Naive B cell (primary cell): ENCODE results near the gene SH2D7. TPM values are rescaled to one million over a fixed set of nuclear protein-coding genes. Genes with fewer than 3 reads are reported as not detected.

Experiments
- ATAC-seq, 2 donors: fragments of 150-1000 bp; cut with Tn5 transposase; 2 replicates each; pipeline ENCODE4 v1.10.0; 2021; ENCODE audit warnings: low read depth in 2 of 2, mild to moderate bottlenecking in 2 of 2, moderate library complexity in 2 of 2
- DNase-seq: peaks from one replicate; pipeline ENCODE4 v3.0.0; 2022
- H3K27ac Mint-ChIP-seq, 6 donors: one replicate each; pipeline ENCODE4 v1.8.0; 2020 to 2022; ENCODE audit warnings: mild to moderate bottlenecking in 6 of 6, mixed read lengths in 6 of 6, moderate library complexity in 5 of 6, inconsistent platforms in 2 of 6
- H3K27me3 Mint-ChIP-seq, 3 donors: one replicate each; pipeline ENCODE4 v1.8.0; 2021 to 2022; ENCODE audit warnings: mixed read lengths in 3 of 3, mild to moderate bottlenecking in 1 of 3
- H3K36me3 Mint-ChIP-seq, 2 donors: one replicate each; pipeline ENCODE4 v1.8.0; 2020 to 2022; ENCODE audit warnings: mixed read lengths in 2 of 2, inconsistent platforms in 1 of 2, mild to moderate bottlenecking in 1 of 2
- H3K4me1 Mint-ChIP-seq, 3 donors: one replicate each; pipeline ENCODE4 v1.8.0; 2020 to 2022; ENCODE audit warnings: mixed read lengths in 3 of 3, inconsistent platforms in 1 of 3, mild to moderate bottlenecking in 1 of 3, moderate library complexity in 1 of 3
- H3K4me3 Mint-ChIP-seq, 8 donors: one replicate each; pipeline ENCODE4 v1.8.0; 2020 to 2022; ENCODE audit warnings: mild to moderate bottlenecking in 8 of 8, mixed read lengths in 8 of 8, moderate library complexity in 8 of 8, inconsistent platforms in 2 of 8
- H3K9me3 Mint-ChIP-seq, 7 donors: one replicate each; pipeline ENCODE4 v1.8.0; 2020 to 2022; ENCODE audit warnings: mixed read lengths in 7 of 7, mild to moderate bottlenecking in 5 of 7, inconsistent platforms in 2 of 7, moderate library complexity in 1 of 7
- polyA plus RNA-seq, 6 donors: library from polyadenylated mRNA; unstranded; fragments of 300-500 nt; fragmentation: Illumina TruSeq; gene quantifications; one replicate each; pipeline ENCODE4 v1.2.3, GENCODE V29; 2021; ENCODE audit warnings: low read depth in 6 of 6

Gene SH2D7
- polyA plus RNA-seq, 6 donors from 2014 or later: not detected

DNA sequence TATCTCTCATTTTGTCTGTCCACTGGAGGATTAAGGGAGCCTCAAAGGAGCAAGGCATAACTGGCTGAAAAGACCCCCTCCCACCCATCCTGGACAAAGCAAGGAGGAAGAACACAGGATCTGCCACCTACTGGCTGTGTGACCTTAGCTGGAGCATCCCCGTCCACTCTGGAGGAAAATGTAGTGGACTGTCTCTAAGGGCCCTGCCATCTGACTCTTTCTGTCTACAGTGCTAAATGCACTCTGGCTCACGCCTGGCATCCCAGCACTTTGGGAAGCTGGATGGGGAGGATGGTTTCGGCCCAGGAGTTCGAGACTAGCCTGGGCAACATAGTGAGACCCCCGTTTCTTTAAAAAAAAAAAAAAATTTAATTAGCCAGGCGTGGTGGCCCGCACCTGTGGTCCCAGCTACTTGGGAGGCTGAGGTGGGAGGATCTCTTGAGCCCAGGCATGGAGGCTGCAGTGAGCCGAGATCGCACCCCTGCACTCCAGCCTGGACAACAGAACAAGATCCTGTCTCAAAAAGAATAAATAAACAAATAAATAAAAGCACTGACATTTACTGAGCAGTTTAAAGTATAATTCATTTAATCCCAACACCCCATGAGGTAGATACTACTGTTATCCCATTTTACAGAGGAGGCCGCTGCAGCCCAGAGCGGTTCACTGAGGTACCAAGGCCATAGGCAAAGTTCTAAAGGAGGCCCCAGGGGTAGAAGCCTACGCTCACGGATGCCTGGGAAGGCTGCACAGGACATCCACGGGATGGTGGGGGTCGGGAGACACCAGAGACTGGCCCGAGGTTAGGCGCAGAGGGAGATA, 15.9 kb upstream of the SH2D7 start:
- H3K4me3 Mint-ChIP-seq: peak overlapping the region; percentile 92 to 99 (median 96)
- H3K9me3 Mint-ChIP-seq: no peaks in the 10 kb centered on the region
- peaks cover 28 to 34% (median 32%) of the 10 kb centered on the region in 3 donors for H3K4me1 Mint-ChIP-seq
- H3K36me3 Mint-ChIP-seq: peaks cover 0 to 7% of the 10 kb centered on the region in 2 donors
- H3K27me3 Mint-ChIP-seq: no peaks in the 10 kb centered on the region
- ATAC-seq: no peak
- peak overlapping the region; percentile 72 to 93 (median 88) for H3K27ac Mint-ChIP-seq
- DNase-seq: no peak

DNA sequence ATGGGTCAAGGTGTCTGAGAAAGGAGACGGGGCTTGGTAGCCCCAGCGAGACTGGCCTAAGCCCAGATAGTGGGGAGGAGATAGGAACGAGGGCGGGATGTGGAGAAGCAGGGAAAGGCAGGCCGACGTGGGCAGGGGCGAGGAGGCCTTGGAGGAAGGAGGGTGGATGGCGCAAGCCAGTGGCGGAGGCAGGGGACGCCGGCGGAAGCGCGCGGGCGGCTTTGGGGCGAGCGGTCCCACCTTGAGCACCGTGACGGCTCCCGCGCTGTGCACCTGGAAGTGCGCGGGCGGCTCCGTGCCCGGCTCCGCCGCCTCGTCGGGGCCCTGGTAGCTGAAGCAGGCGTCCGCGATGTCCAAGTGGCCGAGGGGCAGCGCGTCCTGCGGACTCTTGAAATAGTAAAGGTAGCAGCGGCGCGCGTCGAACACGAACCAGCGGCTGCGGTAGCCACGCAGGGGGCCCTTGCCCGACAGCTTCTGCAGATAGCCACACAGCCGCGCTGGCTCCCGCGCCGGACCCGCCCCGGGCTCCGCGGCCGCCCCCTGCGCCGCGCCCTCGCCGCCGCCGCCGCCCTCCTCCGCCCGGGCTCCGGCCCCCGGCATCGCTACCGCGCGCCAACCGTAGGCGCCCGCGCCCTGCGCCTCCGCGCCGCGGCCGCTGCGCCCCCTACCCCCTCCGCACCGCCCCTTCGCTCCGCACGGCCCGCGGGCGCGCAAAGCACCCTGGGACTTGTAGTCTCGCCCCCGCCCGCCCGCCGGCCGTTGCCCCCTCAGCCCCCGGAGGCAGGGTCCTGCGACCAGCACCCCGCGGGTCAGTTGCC, 15.1 kb upstream of the SH2D7 start, which contains the start of gene TBC1D2B:
Gene TBC1D2B, minus strand, starts transcription at position 659 of the 818 bp plus-strand sequence. Its CDS starts 59 bp downstream, at position 600.
- ATAC-seq (peak; percentile 90 to 92), DNase-seq (peak; percentile 60)
- peaks cover 0 to 7% of the 10 kb centered on the region in 2 donors for H3K36me3 Mint-ChIP-seq
- no peaks in the 10 kb centered on the region for H3K27me3 Mint-ChIP-seq
- peak within 1 kb of the TSS; percentile 92 to 99 (median 96) for H3K4me3 Mint-ChIP-seq
- H3K4me1 Mint-ChIP-seq: peaks cover 28 to 34% (median 32%) of the 10 kb centered on the region in 3 donors
- H3K27ac Mint-ChIP-seq: peak within 1 kb of the TSS; percentile 72 to 93 (median 88)
- H3K9me3 Mint-ChIP-seq: no peaks in the 10 kb centered on the region

DNA sequence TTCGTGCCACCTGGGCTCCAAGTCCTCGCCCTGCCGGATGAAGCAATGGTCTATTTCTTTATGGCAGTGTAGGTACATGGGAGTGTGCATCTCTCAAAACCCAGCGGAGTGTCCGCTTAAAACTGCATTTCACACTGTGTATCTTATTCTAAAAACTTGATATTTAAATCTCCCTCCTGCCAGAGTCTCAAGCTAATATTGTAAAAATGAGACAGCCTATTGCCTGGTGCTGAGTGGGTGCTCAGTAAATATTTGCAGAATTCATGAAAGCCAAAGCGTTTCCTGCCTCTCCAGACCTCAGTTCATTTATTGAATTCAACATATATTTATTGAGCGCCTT, 14.5 kb upstream of the SH2D7 start:
- peak overlapping the region in 4 of 6 donors; percentile 31 to 85 (median 69) for H3K27ac Mint-ChIP-seq
- peaks cover 0 to 7% of the 10 kb centered on the region in 2 donors for H3K36me3 Mint-ChIP-seq
- peaks cover 25 to 30% (median 28%) of the 10 kb centered on the region in 3 donors for H3K4me1 Mint-ChIP-seq
- H3K4me3 Mint-ChIP-seq: peak overlapping the region; percentile 81 to 99 (median 90)
- H3K27me3 Mint-ChIP-seq: no peaks in the 10 kb centered on the region
- ATAC-seq (peak; percentile 10 to 13), DNase-seq (no peak)
- H3K9me3 Mint-ChIP-seq: no peaks in the 10 kb centered on the region

- no peak overlapping the region for H3K27ac Mint-ChIP-seq
- peaks cover 23 to 26% (median 25%) of the 10 kb centered on the region in 3 donors for H3K4me1 Mint-ChIP-seq
- H3K9me3 Mint-ChIP-seq: no peaks in the 10 kb centered on the region
- peaks cover 0 to 7% of the 10 kb centered on the region in 2 donors for H3K36me3 Mint-ChIP-seq
- no peak for DNase-seq
- H3K4me3 Mint-ChIP-seq: peak overlapping the region in 5 of 8 donors; percentile 13 to 99 (median 37)
- no peaks in the 10 kb centered on the region for H3K27me3 Mint-ChIP-seq
- no peak for ATAC-seq
Observed at GRCh38 chr15:78079298-78080087, 12.9 kb upstream of the SH2D7 start.

DNA sequence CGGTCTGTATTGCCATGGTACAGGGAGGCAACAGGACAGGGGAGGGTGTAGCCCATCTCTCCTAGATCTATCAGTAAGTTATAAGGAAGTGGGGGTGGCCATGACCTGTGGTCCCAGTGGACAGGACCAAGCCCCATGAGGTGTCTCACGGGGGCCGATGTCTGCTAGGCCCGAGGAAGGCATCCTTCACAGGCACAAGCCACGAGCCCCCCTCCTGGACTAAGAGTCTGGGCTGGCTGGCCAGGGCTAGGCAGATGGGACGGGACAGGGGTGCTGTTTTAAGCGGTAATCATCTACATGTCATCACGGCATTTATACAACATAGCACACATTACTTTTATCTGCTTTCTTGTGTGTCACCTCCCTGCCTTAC, 12.3 kb upstream of the SH2D7 start:
- Mint-ChIP-seq H3K4me3 (peak overlapping the region in 3 of 8 donors; percentile 32 to 51 (median 37)), H3K9me3 (no peaks in the 10 kb centered on the region), H3K36me3 (peaks cover 0 to 7% of the 10 kb centered on the region in 2 donors), H3K27me3 (no peaks in the 10 kb centered on the region), H3K27ac (no peak overlapping the region), H3K4me1 (peaks cover 22 to 26% (median 25%) of the 10 kb centered on the region in 3 donors)
- no peak for DNase-seq
- no peak for ATAC-seq

- no peaks in the 10 kb centered on the region for H3K27me3 Mint-ChIP-seq
- peaks cover 0 to under 1% of the 10 kb centered on the region in 2 donors for H3K36me3 Mint-ChIP-seq
- H3K27ac Mint-ChIP-seq: no peak overlapping the region
- H3K4me3 Mint-ChIP-seq: no peak overlapping the region
- peaks cover 7 to 9% (median 7%) of the 10 kb centered on the region in 3 donors for H3K4me1 Mint-ChIP-seq
- DNase-seq (no peak), ATAC-seq (no peak)
- no peaks in the 10 kb centered on the region for H3K9me3 Mint-ChIP-seq
Observed at GRCh38 chr15:78082106-78082742, 10.1 kb upstream of the SH2D7 start.

GRCh38 chr15:78082743-78083110, 9.6 kb upstream of the SH2D7 start:
- H3K4me3 Mint-ChIP-seq: no peak overlapping the region
- H3K9me3 Mint-ChIP-seq: no peaks in the 10 kb centered on the region
- peaks cover 8 to 11% (median 8%) of the 10 kb centered on the region in 3 donors for H3K4me1 Mint-ChIP-seq
- no peaks in the 10 kb centered on the region for H3K36me3 Mint-ChIP-seq
- H3K27ac Mint-ChIP-seq: no peak overlapping the region
- DNase-seq (no peak), ATAC-seq (no peak)
- no peaks in the 10 kb centered on the region for H3K27me3 Mint-ChIP-seq

GRCh38 chr15:78083186-78083585, 9.2 kb upstream of the SH2D7 start:
- no peak overlapping the region for H3K4me3 Mint-ChIP-seq

DNA sequence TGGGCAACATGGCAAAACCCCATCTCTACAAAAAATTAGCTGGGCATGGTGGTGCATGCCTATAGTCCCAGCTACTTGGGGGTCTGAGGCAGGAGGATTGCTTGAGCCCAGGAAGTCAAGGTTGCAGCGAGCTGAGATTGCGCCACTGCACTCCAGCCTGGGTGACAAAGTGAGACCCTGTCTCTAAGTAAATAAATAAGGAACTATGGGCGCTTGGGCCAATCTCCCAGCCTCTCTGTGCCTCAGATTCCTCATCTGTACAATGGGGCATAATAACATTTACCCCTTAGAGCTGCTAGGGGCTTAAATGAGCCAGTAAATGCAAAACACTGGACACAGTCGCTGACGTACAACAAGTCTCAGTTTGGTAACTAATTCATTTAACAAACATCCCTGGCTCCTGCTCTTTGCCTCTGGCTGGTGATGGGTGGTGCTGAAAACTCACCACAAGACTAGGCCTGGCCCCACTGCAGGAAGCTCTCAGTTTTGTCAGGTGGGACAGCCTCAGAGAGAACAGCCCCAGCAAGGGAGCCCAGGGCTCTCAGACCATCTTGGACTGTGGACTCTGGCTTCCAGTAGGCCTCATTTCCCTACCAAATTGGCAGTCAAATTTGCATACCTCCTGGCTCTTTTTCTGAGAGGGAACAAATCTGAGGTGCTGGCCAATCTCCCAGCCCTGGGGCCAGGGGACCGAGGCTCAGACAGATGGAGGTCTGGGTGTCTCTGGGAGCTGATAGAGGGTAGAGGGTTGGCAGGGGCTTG, 8.5 kb upstream of the SH2D7 start:
- ATAC-seq (no peak), DNase-seq (no peak)
- Mint-ChIP-seq H3K9me3 (no peaks in the 10 kb centered on the region), H3K36me3 (no peaks in the 10 kb centered on the region), H3K27ac (no peak overlapping the region), H3K4me3 (no peak overlapping the region), H3K4me1 (peaks cover 9 to 16% (median 13%) of the 10 kb centered on the region in 3 donors), H3K27me3 (no peaks in the 10 kb centered on the region)

More at GRCh38 chr15:78083186-78083585, 9.2 kb upstream of the SH2D7 start:
- DNase-seq: no peak
- no peak overlapping the region for H3K27ac Mint-ChIP-seq
- no peaks in the 10 kb centered on the region for H3K36me3 Mint-ChIP-seq
- H3K27me3 Mint-ChIP-seq: no peaks in the 10 kb centered on the region
- H3K9me3 Mint-ChIP-seq: no peaks in the 10 kb centered on the region
- no peak for ATAC-seq
- H3K4me1 Mint-ChIP-seq: peaks cover 8 to 11% (median 9%) of the 10 kb centered on the region in 3 donors

- Mint-ChIP-seq H3K27ac (peak overlapping the region in 1 of 6 donors; percentile 56), H3K4me1 (peaks cover 9 to 16% (median 13%) of the 10 kb centered on the region in 3 donors), H3K36me3 (no peaks in the 10 kb centered on the region), H3K4me3 (no peak overlapping the region), H3K9me3 (no peaks in the 10 kb centered on the region), H3K27me3 (no peaks in the 10 kb centered on the region)
- ATAC-seq (no peak), DNase-seq (no peak)
Observed at GRCh38 chr15:78084449-78084750, 8.0 kb upstream of the SH2D7 start.

- no peak overlapping the region for H3K27ac Mint-ChIP-seq
- no peak overlapping the region for H3K4me3 Mint-ChIP-seq
- DNase-seq (no peak), ATAC-seq (no peak)
- peaks cover 9 to 16% (median 13%) of the 10 kb centered on the region in 3 donors for H3K4me1 Mint-ChIP-seq
- H3K9me3 Mint-ChIP-seq: no peaks in the 10 kb centered on the region
- H3K27me3 Mint-ChIP-seq: no peaks in the 10 kb centered on the region
- no peaks in the 10 kb centered on the region for H3K36me3 Mint-ChIP-seq
Observed at GRCh38 chr15:78085928-78086327, 6.4 kb upstream of the SH2D7 start.
